GM12875 (cell line): Measurements from ENCODE around the gene ARMC3.

Experiments used
- H3K4me3 ChIP-seq: one replicate; pipeline ENCODE4 v1.5.1; 2011; ENCODE audit warnings: low read depth, low read length, control low read depth
- CTCF ChIP-seq: IDR thresholded peaks from 2 replicates; pipeline ENCODE4 v1.5.1; 2011; ENCODE audit warnings: low read depth, mild to moderate bottlenecking, control low read depth, inconsistent platforms, low read length, moderate library complexity, borderline replicate concordance; ENCODE audit not compliant: insufficient read depth

The ARMC3 gene

GRCh38 chr10:22978918-22979317 lies 51.1 kb downstream of the ARMC3 start:
- TF ChIP-seq CTCF: no peak
- no peak overlapping the region for H3K4me3 ChIP-seq

GRCh38 chr10:22980822-22981221 lies 53.0 kb downstream of the ARMC3 start:
- no peak overlapping the region for H3K4me3 ChIP-seq
- no peak for TF ChIP-seq CTCF

GRCh38 chr10:22984066-22984465 lies 56.2 kb downstream of the ARMC3 start:
- no peak overlapping the region for H3K4me3 ChIP-seq
- TF ChIP-seq CTCF: no peak

GRCh38 chr10:22986771-22987542 lies 59.1 kb downstream of the ARMC3 start:
- H3K4me3 ChIP-seq: no peak overlapping the region
- TF ChIP-seq CTCF: no peak

GRCh38 chr10:22988581-22989360 lies 60.9 kb downstream of the ARMC3 start:
- H3K4me3 ChIP-seq: no peak overlapping the region
- peak; percentile 64 for TF ChIP-seq CTCF

- H3K4me3 ChIP-seq: no peak overlapping the region
- no peak for TF ChIP-seq CTCF
These were observed 62.6 kb downstream of the ARMC3 start for GRCh38 chr10:22990443-22990842.
